Smooth muscle cell (in vitro differentiated cells): ENCODE data around the gene LECT2. TPM values are rescaled to one million over a fixed set of nuclear protein-coding genes. Genes with fewer than 3 reads are reported as not detected.

Source experiments
- DNase-seq: peaks from one replicate; lab custom pipeline; 2025; ENCODE audit not compliant: unreplicated experiment; lab: John Stamatoyannopoulos, UW
- H2AFZ ChIP-seq: fragments of 200-600 bp; sonication (generic); 2 replicates; pipeline ENCODE4 v1.6.0; 2016; ENCODE audit warnings: antibody characterized with exemption, low read depth, mild to moderate bottlenecking
- H3F3A ChIP-seq: fragments of 200-600 bp; sonication (generic); 2 replicates; pipeline ENCODE4 v1.6.0; 2017; ENCODE audit warnings: antibody characterized with exemption, low read depth
- H3K27ac ChIP-seq: fragments of 200-600 bp; sonication (generic); 2 replicates; pipeline ENCODE4 v1.5.1; 2016; ENCODE audit warnings: low read depth, mild to moderate bottlenecking
- H3K27me3 ChIP-seq: fragments of 200-600 bp; sonication (generic); 2 replicates; pipeline ENCODE4 v1.6.1; 2016; ENCODE audit warnings: low read depth, mild to moderate bottlenecking
- H3K36me3 ChIP-seq: fragments of 200-600 bp; sonication (generic); 2 replicates; pipeline ENCODE4 v1.5.1; 2016; ENCODE audit warnings: low read depth
- H3K4me1 ChIP-seq: fragments of 200-600 bp; sonication (generic); 2 replicates; pipeline ENCODE4 v1.5.1; 2016; ENCODE audit warnings: low read depth
- H3K4me2 ChIP-seq: fragments of 200-600 bp; sonication (generic); 2 replicates; pipeline ENCODE4 v1.6.0; 2016; ENCODE audit warnings: mild to moderate bottlenecking
- H3K4me3 ChIP-seq: fragments of 200-600 bp; sonication (generic); 2 replicates; pipeline ENCODE4 v1.5.1; 2016; ENCODE audit warnings: mild to moderate bottlenecking
- H3K79me2 ChIP-seq: fragments of 200-600 bp; sonication (generic); 2 replicates; pipeline ENCODE4 v1.6.0; 2016; ENCODE audit warnings: low read depth, mild to moderate bottlenecking
- H3K9ac ChIP-seq: fragments of 200-600 bp; sonication (generic); 2 replicates; pipeline ENCODE4 v1.6.0; 2016; ENCODE audit warnings: low read depth
- H3K9me3 ChIP-seq: fragments of 200-600 bp; sonication (generic); replicated peaks from 2 replicates; pipeline ENCODE4 v1.5.1; 2016; ENCODE audit warnings: low read depth
- H4K20me1 ChIP-seq: fragments of 200-600 bp; sonication (generic); 2 replicates; pipeline ENCODE4 v1.6.0; 2016; ENCODE audit warnings: low read depth
- WGBS: methylation state at CpG from one replicate; pipeline ENCODE4 v1.1.7; 2016; ENCODE audit warnings: low lambda C conversion rate; 5-methylcytosine and 5-hydroxymethylcytosine counted together
- polyA plus RNA-seq: library from polyadenylated mRNA; unstranded; fragments of >200 nt; fragmentation: Nextera tagmentation; extraction: Ambion mirVana; gene quantifications from 2 replicates; pipeline ENCODE4 v1.2.1, GENCODE V29; 2016
- total RNA-seq: library from RNA; depleted of rRNA; stranded (reverse); fragments of >200 nt; gene quantifications from 2 replicates; pipeline ENCODE4 v1.2.3, GENCODE V29; 2014
- TF ChIP-seq, protein P1 (sequence below): fragments of 200-600 bp; sonication (generic); IDR thresholded peaks from 2 replicates; pipeline ENCODE4 v1.5.1; 2017; ENCODE audit warnings: borderline replicate concordance, mild to moderate bottlenecking, antibody characterized with exemption; ENCODE audit not compliant: insufficient read depth, poor library complexity, severe bottlenecking

Gene LECT2
- total and polyA plus RNA-seq, 2 experiments from 2014 or later = not detected

DNA sequence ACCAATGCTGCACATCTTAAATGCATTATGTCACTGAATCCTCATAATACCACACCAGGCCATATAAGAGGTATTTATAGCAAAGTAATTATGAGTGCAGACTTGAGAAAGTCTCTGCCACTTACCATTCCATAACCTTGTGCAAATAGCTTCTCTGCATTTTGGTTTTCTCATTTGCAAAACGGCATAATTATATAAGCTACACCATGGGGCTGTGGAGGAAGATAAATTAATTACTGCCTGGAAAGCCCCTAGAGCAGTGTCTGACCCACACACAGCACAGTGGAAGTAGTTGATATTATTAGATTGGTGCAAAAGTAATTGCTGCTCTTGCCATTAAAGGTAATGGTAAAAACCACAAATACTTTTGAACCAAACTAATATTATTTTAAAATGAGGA is 49.6 kb downstream of the LECT2 start:
- peaks cover 100% of the 10 kb centered on the region for H3K27me3 ChIP-seq
- no peak overlapping the region for H2AFZ ChIP-seq
- no peak overlapping the region for H3K9ac ChIP-seq
- no peaks in the 10 kb centered on the region for H3K4me1 ChIP-seq
- H3F3A ChIP-seq = no peaks in the 10 kb centered on the region
- H3K4me3 ChIP-seq = no peak overlapping the region
- DNase-seq = no peak
- H3K9me3 ChIP-seq = no peaks in the 10 kb centered on the region
- no peaks in the 10 kb centered on the region for H3K79me2 ChIP-seq
- H3K27ac ChIP-seq = no peak overlapping the region
- H4K20me1 ChIP-seq = no peaks in the 10 kb centered on the region
- TF ChIP-seq, protein P1, sequence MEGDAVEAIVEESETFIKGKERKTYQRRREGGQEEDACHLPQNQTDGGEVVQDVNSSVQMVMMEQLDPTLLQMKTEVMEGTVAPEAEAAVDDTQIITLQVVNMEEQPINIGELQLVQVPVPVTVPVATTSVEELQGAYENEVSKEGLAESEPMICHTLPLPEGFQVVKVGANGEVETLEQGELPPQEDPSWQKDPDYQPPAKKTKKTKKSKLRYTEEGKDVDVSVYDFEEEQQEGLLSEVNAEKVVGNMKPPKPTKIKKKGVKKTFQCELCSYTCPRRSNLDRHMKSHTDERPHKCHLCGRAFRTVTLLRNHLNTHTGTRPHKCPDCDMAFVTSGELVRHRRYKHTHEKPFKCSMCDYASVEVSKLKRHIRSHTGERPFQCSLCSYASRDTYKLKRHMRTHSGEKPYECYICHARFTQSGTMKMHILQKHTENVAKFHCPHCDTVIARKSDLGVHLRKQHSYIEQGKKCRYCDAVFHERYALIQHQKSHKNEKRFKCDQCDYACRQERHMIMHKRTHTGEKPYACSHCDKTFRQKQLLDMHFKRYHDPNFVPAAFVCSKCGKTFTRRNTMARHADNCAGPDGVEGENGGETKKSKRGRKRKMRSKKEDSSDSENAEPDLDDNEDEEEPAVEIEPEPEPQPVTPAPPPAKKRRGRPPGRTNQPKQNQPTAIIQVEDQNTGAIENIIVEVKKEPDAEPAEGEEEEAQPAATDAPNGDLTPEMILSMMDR = no peak
- no peaks in the 10 kb centered on the region for H3K36me3 ChIP-seq
- H3K4me2 ChIP-seq = no peak overlapping the region
- 59% methylated on average over 1 of the region's 1 CpG for WGBS

- Histone ChIP-seq H3K4me3 (no peak overlapping the region), H3K4me2 (no peak overlapping the region), H3K9me3 (no peaks in the 10 kb centered on the region), H3K4me1 (no peaks in the 10 kb centered on the region), H3K27me3 (peaks cover 97% of the 10 kb centered on the region), H3K9ac (no peak overlapping the region), H2AFZ (no peak overlapping the region), H3F3A (no peaks in the 10 kb centered on the region), H3K79me2 (no peaks in the 10 kb centered on the region), H3K36me3 (no peaks in the 10 kb centered on the region), H3K27ac (no peak overlapping the region), H4K20me1 (no peaks in the 10 kb centered on the region)
- TF ChIP-seq, protein P1 = no peak
- WGBS = 4% methylated on average over 3 of the region's 3 CpGs
- no peak for DNase-seq
Observed at GRCh38 chr5:135901633-135902032, 53.1 kb downstream of the LECT2 start.

- H3K27ac ChIP-seq = no peak overlapping the region
- H4K20me1 ChIP-seq = no peaks in the 10 kb centered on the region
- no peaks in the 10 kb centered on the region for H3K79me2 ChIP-seq
- H3K9ac ChIP-seq = no peak overlapping the region
- WGBS = 50% methylated on average over 3 of the region's 3 CpGs
- DNase-seq = no peak
- H3K4me2 ChIP-seq = no peak overlapping the region
- no peaks in the 10 kb centered on the region for H3K36me3 ChIP-seq
- no peak overlapping the region for H2AFZ ChIP-seq
- no peaks in the 10 kb centered on the region for H3K9me3 ChIP-seq
- H3K4me3 ChIP-seq = no peak overlapping the region
- TF ChIP-seq, protein P1 = no peak
- no peaks in the 10 kb centered on the region for H3F3A ChIP-seq
- H3K27me3 ChIP-seq = peaks cover 95% of the 10 kb centered on the region
- no peaks in the 10 kb centered on the region for H3K4me1 ChIP-seq
Observed at GRCh38 chr5:135900276-135900675, 54.5 kb downstream of the LECT2 start.

- no peaks in the 10 kb centered on the region for H3K36me3 ChIP-seq
- no peak overlapping the region for H2AFZ ChIP-seq
- no peak overlapping the region for H3K4me3 ChIP-seq
- no peaks in the 10 kb centered on the region for H4K20me1 ChIP-seq
- H3K9me3 ChIP-seq = no peaks in the 10 kb centered on the region
- H3F3A ChIP-seq = no peaks in the 10 kb centered on the region
- DNase-seq = no peak
- peaks cover 86% of the 10 kb centered on the region for H3K27me3 ChIP-seq
- 88% methylated on average over 6 of the region's 6 CpGs for WGBS
- no peaks in the 10 kb centered on the region for H3K4me1 ChIP-seq
- no peak overlapping the region for H3K4me2 ChIP-seq
- TF ChIP-seq, protein P1 = no peak
- H3K27ac ChIP-seq = no peak overlapping the region
- H3K79me2 ChIP-seq = no peaks in the 10 kb centered on the region
- H3K9ac ChIP-seq = no peak overlapping the region
Observed at GRCh38 chr5:135898651-135899050, 56.1 kb downstream of the LECT2 start.
